Gastroesophageal sphincter (tissue), 4 donors: ENCODE measurements around the gene PSME4. TPM values are rescaled to one million over a fixed set of nuclear protein-coding genes. Genes with fewer than 3 reads are reported as not detected.

ENCODE experiments used
- ATAC-seq: fragments of 150-250 bp; one replicate; pipeline ENCODE4 v1.9.1; 2016; ENCODE audit warnings: mild to moderate bottlenecking, moderate library complexity
- H3K27ac ChIP-seq, 4 donors: fragments of 200-600 bp; sonication (generic) in 3 of 4; 1 replicate in 3 of 4; 2 replicates in 1 of 4; pipeline ENCODE4 v1.5.1; 2016 to 2019
- H3K27me3 ChIP-seq: fragments of 200-600 bp; sonication (generic); one replicate; pipeline ENCODE4 v1.5.1; 2019
- H3K36me3 ChIP-seq, 2 donors: fragments of 200-600 bp; sonication (generic); one replicate each; pipeline ENCODE4 v1.5.1; 2019; ENCODE audit warnings: control low read depth in 1 of 2
- H3K4me1 ChIP-seq, 3 donors: fragments of 200-600 bp; sonication (generic); 1 replicate in 2 of 3; 2 replicates in 1 of 3; pipeline ENCODE4 v1.5.1; 2016 to 2019; ENCODE audit warnings: control low read depth in 2 of 3
- H3K4me3 ChIP-seq, 2 donors: fragments of 200-600 bp; sonication (generic); one replicate each; pipeline ENCODE4 v1.5.1; 2019; ENCODE audit warnings: mild to moderate bottlenecking in 1 of 2, moderate library complexity in 1 of 2
- H3K9me3 ChIP-seq, 3 donors: fragments of 200-600 bp; sonication (generic); one replicate each; pipeline ENCODE4 v1.5.1; 2017 to 2019; ENCODE audit warnings: control low read depth in 2 of 3
- EP300 ChIP-seq: sonication (generic); formaldehyde crosslinking; IDR thresholded peaks from one replicate; pipeline ENCODE4 v1.6.1; 2017; ENCODE audit warnings: antibody characterized with exemption, mild to moderate bottlenecking
- POLR2A ChIP-seq, 2 donors: fragments of 450-650 bp; IDR thresholded peaks; one replicate each; pipeline ENCODE4 v1.6.1; 2017; ENCODE audit warnings: antibody characterized with exemption in 2 of 2, mild to moderate bottlenecking in 2 of 2, moderate library complexity in 1 of 2
- POLR2AphosphoS5 ChIP-seq: sonication (generic); formaldehyde crosslinking; IDR thresholded peaks from one replicate; pipeline ENCODE4 v1.6.1; 2017; ENCODE audit warnings: antibody characterized with exemption
- WGBS, 2 donors: methylation state at CpG; one replicate each; pipeline ENCODE4 v1.1.5; 2018; ENCODE audit warnings: low coverage in 1 of 2; 5-methylcytosine and 5-hydroxymethylcytosine counted together
- total RNA-seq, 4 donors: library from RNA; depleted of rRNA; stranded (reverse); fragments of >200 nt; gene quantifications; one replicate each; pipeline ENCODE4 v1.1.0, GENCODE V29; 2016
- TF ChIP-seq, protein P1 (sequence below), 4 experiments: fragments of 200-600 bp in 2 of 4; fragments of 450-650 bp in 2 of 4; sonication (generic) in 1 of 4; IDR thresholded peaks; one replicate each; pipeline ENCODE4 v1.5.1; 2017 to 2019; ENCODE audit warnings: antibody characterized with exemption in 4 of 4, mild to moderate bottlenecking in 2 of 4, moderate library complexity in 2 of 4

Gene PSME4
- total RNA-seq, 4 donors from 2014 or later = 44.8 to 58.2 (median 49.4) TPM

DNA sequence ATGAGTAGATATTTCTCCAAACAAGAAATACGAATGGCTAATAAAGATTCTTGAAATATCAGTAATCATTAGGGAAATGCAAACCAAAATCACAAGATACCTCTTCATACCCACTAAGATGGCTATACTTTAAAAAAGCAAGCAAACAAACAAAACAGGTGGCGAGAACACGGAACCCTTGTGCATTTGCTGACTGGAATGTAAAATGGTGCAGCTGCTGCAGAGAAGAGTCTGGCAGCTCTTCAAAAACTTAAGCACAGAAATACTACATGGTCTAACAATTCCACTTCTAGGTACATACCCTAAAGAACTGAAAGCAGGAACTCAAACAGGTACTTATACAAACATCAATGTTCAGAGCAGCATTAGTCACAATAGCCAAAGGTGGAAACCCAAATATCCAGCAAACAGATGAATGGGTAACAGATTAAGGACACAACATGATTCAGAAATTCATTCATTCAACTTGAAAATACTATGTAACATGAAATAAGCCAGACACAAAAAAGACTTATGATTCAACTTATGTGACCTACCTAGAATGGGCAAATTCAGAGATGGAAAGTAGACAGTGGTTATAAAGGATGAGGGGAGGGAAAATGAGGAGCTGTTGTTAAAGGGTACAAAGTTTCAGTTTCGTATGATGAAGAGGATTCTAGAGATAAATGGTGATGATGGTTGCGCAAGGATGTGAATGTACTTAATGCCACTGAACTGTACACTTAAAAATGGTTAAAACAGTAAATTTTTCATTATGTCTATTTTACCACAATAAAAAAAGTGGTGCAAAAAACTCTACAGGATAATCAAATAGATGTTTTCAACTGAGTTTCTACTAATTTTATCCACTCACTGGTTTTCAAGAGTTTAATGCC is 84.2 kb downstream of the PSME4 start:
- Histone ChIP-seq H3K9me3 (no peaks in the 10 kb centered on the region), H3K4me1 (no peaks in the 10 kb centered on the region), H3K27ac (no peak overlapping the region), H3K4me3 (no peak overlapping the region), H3K36me3 (peaks cover 0 to 99% of the 10 kb centered on the region in 2 donors), H3K27me3 (no peaks in the 10 kb centered on the region)
- no peak for ATAC-seq
- WGBS, 2 donors = 88% methylated on average over 5 of the region's 5 CpGs
- TF ChIP-seq, protein P1, sequence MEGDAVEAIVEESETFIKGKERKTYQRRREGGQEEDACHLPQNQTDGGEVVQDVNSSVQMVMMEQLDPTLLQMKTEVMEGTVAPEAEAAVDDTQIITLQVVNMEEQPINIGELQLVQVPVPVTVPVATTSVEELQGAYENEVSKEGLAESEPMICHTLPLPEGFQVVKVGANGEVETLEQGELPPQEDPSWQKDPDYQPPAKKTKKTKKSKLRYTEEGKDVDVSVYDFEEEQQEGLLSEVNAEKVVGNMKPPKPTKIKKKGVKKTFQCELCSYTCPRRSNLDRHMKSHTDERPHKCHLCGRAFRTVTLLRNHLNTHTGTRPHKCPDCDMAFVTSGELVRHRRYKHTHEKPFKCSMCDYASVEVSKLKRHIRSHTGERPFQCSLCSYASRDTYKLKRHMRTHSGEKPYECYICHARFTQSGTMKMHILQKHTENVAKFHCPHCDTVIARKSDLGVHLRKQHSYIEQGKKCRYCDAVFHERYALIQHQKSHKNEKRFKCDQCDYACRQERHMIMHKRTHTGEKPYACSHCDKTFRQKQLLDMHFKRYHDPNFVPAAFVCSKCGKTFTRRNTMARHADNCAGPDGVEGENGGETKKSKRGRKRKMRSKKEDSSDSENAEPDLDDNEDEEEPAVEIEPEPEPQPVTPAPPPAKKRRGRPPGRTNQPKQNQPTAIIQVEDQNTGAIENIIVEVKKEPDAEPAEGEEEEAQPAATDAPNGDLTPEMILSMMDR (IDR thresholded peaks at IDR 0.05) = no peak
- TF ChIP-seq EP300 (no peak), POLR2A (IDR thresholded peaks at IDR 0.05) (no peak), POLR2AphosphoS5 (no peak)

DNA sequence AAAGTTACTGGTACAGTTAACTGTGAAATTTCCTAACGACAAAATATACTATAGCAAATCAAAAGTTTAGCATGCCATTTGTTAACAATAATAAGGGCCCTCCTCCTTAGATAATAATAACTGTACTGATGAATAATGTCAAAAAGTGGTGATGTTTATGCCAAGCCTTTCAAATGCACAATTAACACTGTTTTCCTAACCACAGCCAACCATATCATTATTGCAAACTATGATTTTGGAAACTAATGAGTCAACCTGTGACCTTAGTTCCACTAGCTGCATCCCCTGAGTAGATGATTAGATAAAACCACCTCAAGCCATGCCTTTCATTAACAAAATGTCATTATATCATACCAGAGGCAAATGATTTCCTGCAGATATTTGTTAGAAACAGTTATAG is 85.9 kb downstream of the PSME4 start:
- Histone ChIP-seq H3K27me3 (no peaks in the 10 kb centered on the region), H3K27ac (no peak overlapping the region), H3K36me3 (peaks cover 0 to 99% of the 10 kb centered on the region in 2 donors), H3K4me3 (no peak overlapping the region), H3K4me1 (no peaks in the 10 kb centered on the region), H3K9me3 (no peaks in the 10 kb centered on the region)
- 85 to 100% methylated on average over 1 of the region's 1 CpG for WGBS, 2 donors
- TF ChIP-seq, protein P1 (IDR thresholded peaks at IDR 0.05) = no peak
- TF ChIP-seq EP300 (no peak), POLR2AphosphoS5 (no peak), POLR2A (IDR thresholded peaks at IDR 0.05) (no peak)
- ATAC-seq = no peak

DNA sequence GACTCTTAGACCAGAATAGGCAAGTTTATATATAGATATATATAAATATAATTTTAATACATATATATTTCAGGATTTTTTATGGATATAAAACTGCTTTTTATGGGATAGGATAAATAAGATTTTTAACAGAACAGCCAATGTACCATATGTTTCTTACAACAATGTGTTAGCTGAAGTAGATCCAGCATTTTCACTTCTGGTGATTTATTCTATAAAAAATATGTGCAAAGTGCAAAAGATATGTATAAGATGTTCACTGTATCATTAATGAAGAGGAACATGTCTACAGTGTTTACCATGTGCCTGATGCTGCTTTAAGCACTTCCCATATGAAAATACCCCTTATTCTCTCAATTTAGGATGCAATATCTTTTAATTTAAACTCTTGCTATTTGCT is 88.8 kb downstream of the PSME4 start:
- Histone ChIP-seq H3K36me3 (peaks cover 0 to 97% of the 10 kb centered on the region in 2 donors), H3K27ac (no peak overlapping the region), H3K4me3 (no peak overlapping the region), H3K9me3 (no peaks in the 10 kb centered on the region), H3K4me1 (no peaks in the 10 kb centered on the region), H3K27me3 (no peaks in the 10 kb centered on the region)
- ATAC-seq = no peak
- TF ChIP-seq POLR2A (IDR thresholded peaks at IDR 0.05) (no peak), EP300 (no peak), POLR2AphosphoS5 (no peak)
- TF ChIP-seq, protein P1 (IDR thresholded peaks at IDR 0.05) = no peak

DNA sequence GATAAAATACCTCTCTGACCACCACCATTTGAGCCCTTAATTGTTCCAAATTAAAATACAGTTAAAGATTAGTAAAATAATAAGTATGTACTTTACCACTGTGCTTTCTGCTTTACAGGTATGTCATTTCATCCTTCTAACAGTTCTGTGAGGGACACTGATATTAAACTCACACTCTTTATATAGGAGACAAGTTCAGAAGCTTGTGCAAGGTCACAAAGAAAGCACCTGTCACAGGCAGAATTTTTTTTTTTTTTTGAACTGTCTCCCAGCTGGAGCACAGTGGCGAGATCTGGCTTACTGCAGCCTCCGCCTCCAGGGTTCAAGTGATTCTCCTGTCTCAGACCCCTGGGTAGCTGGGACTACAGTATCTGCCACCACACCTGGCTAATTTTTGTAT is 89.4 kb downstream of the PSME4 start:
- peaks cover 0 to 96% of the 10 kb centered on the region in 2 donors for H3K36me3 ChIP-seq
- TF ChIP-seq POLR2A (IDR thresholded peaks at IDR 0.05) (no peak), EP300 (no peak), POLR2AphosphoS5 (no peak)
- TF ChIP-seq, protein P1 (IDR thresholded peaks at IDR 0.05) = no peak

DNA sequence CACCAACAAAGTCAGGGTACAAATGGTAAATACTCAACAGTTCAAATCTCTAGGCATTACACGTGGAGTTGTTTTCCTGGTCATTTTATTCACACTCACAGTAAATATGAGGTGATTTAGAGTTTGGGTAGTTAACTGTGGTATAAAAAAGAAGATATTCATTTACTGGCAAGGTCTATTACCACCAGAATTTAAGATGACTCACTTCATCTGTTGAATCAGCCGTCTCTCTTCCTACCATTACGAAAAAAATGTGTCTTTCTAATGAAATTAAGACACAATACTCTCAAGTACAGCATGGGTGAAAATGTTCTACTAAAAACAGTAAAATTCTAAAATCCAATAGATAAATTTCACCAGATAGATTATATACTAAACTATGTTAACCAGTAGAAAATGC is 90.0 kb downstream of the PSME4 start:
- TF ChIP-seq EP300 (no peak), POLR2AphosphoS5 (no peak), POLR2A (IDR thresholded peaks at IDR 0.05) (no peak)
- TF ChIP-seq, protein P1 (IDR thresholded peaks at IDR 0.05) = no peak
- H3K36me3 ChIP-seq = peaks cover 0 to 95% of the 10 kb centered on the region in 2 donors
- 64 to 88% methylated on average over 3 of the region's 3 CpGs for WGBS, 2 donors
- no peak overlapping the region for H3K27ac ChIP-seq
- H3K4me1 ChIP-seq = no peaks in the 10 kb centered on the region
- H3K27me3 ChIP-seq = no peaks in the 10 kb centered on the region
- ATAC-seq = no peak
- no peaks in the 10 kb centered on the region for H3K9me3 ChIP-seq
- no peak overlapping the region for H3K4me3 ChIP-seq

More for the DNA sequence above, 89.4 kb downstream of the PSME4 start:
- H3K4me3 ChIP-seq = no peak overlapping the region
- 100% methylated on average over 1 to 2 of the region's 2 CpGs for WGBS, 2 donors
- no peaks in the 10 kb centered on the region for H3K9me3 ChIP-seq
- no peaks in the 10 kb centered on the region for H3K4me1 ChIP-seq
- no peaks in the 10 kb centered on the region for H3K27me3 ChIP-seq
- no peak overlapping the region for H3K27ac ChIP-seq
- no peak for ATAC-seq
